ENCODE results near the gene MYCBPAP.

The MYCBPAP gene

DNA sequence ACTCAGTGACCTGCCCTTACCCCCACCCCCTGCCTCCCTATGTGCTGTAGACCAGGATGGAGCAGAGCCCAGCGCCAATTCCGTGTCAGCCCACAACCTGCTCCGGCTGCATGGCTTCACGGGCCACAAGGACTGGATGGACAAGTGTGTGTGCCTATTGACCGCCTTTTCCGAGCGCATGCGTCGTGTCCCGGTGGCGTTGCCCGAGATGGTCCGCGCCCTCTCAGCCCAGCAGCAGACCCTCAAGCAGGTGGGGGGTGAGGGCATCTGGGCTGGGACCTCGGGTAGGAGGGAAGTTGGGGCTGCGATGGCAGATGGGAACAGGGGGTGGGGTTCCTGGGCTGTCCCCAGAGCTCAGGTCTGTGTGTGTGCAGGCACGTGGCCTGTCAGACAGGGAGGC, 46.0 kb downstream of the MYCBPAP start:
- no peak for DNase-seq

DNA sequence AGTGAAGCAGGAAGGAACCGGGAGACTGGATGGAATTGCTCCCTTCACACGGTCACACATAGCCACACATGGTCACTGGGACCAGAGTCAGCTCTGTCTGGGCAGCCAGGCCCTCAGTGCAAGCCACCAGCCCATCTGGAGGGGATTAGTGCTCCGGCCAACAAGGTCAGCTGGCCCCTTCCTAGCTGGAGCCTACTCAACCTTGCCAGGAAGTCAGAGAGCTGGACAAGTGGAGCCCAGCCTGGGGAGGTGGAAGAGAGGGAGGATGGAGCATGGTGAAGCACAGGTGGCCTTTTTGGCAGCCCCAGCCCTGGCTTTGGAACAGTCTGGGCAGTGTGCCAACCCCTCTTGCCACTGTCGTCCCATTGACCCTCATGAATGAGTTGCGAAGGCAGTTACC, 48.6 kb downstream of the MYCBPAP start:
- DNase-seq, result peak; percentile 74

DNA sequence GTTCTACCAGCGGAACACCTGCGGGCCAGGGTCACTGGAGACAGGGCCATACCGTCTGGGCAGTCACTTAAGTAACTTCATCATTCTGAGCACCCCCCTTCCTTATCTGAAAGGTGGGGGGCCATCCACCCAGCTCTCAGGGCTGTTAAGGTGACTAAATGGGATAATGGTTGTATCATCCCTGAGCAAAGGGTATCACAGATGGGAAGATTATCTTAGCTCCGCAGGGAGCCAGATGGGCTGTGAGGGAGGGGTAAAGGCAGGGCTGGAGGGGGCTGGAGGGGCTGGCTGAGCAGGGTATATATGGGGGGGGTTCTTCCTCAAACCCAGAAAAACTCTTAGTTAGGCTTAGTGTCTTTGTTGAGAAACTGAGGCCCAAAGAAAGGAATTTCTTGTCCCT, 49.4 kb downstream of the MYCBPAP start:
- no peak for DNase-seq

DNA sequence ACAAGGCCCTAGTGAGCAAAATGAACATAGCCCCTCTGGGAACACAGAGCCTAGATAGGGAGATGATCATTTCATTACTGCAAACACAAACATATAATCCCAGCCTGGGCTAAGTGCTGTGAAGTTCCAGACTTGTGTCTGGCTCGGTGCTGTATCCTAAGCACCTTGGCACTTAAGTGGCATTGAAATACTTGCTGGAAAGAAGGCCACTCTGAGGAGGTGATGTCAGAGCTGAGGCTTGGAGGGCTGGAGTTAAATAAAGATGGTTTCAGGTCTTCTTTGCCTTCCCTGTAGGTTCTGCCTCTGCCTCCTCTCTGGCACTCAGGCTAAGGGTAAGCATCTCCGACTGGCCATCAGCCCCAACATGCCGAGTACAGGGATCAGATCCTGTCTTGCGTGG, 49.9 kb downstream of the MYCBPAP start:
- DNase-seq, result peak; percentile 43

DNA sequence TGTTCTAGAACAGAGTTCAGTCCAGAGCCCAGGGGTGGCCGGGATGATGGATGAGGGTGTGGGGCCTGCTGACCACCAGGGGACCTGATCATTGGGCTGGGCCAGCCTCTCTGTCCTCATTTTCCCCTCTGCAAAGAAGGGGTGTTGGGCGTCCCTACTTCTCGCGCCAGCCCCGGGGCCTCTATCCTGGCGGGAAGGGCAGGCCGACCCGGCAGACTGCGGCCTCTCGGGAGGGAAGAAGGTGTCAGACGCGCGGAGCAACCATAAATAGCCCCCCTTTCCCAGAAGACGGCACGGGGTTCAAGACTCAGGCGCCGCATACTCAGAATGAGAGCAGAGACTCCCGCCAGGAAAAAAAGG, 50.3 kb downstream of the MYCBPAP start:
- no peak for DNase-seq

DNA sequence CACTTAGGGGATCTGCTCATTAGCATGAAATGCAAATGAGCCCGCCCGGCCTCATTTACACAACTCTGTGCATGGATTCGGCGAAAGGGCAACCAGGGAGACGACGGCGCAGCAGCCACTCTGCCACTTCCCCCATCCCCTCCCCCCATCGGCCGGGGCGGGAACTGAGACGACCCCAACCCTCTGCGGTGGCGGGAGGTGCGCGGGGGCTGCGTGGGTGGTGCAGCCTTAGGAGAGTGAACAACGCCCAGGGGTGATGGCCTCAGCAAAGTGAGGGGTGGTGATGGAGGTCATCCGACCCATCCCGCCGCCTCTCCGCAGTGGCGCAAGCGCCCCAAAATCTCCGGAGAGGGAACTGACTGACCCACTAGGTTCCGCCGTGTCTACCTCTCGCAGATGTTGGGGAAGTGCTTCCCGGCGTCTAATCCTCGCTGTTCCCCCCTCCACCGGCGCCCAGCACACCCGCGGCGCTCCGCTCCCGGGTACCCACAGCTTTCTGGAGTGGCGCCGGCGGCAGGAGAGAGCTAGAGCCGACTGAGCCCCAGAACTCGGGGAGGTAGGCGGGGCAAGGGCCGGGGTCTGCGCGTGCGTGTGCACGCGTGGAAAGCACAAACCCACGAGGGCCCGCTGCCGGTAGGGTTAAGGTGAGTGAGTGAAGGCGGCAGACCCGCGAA, 50.8 kb downstream of the MYCBPAP start:
- DNase-seq, result peak; percentile 48

DNA sequence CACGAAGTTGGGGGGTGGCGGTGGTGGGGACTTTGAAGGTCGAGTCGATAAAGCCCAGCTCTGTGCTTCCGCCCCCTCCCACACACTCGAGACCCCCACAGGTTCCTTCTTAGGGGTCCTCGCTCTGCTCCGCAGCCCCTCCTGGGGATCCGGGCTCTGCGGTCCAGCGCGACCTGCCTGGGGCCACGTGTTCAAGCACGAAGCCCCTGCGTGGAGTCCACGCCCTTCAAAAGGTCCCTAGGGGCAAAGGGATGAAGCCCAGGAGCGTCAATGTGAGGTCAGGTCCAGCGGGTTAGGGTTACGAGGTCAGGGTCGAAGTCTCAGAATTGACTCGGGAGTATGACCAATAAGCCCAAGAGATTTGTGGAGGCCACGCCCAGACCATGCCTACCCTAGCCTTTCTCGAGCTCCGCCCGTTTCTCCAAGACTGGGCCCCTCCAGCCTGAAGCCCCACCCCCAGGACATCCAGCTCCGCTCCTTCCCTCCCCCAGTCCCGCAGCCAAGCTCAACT, 51.5 kb downstream of the MYCBPAP start:
- DNase-seq, result peak; percentile 86

DNA sequence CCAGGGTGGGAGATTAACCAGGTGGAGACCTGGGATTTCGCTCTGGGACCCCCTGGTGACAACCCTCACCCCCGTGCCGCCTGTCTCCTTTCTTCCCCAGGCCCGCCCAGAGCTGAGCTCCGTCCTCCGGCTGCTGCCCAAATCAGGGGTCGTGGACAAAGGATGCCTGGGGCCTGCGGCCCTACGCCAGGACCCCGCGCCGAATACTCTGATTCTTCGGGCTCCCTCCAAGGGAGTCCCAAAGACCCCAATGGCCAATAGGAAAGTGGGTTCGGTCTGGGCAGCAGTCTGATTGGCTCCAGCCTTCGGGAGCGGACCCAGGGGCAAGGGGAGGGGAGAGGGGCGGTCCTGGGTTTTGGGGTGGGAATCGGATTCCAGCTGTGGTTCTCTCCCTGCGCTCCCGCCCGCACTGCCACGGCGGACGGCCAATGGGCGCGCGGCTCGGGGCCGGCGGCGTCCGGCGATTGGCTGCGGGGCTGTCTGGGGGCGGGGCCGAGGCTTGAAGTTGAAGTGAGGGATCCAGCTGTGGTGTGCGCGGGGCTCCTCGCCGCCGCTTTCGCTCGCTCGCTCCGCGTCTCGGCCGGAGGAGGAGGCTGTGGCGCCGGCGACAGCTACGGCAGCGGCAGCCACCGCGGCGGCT, 52.1 kb downstream of the MYCBPAP start, which contains the start of gene CACNA1G:
TSS of gene CACNA1G (plus strand) at position 531 of the 640 bp plus-strand sequence. CDS start 745 bp downstream, outside the sequence.
- peak; percentile 97 for DNase-seq

DNA sequence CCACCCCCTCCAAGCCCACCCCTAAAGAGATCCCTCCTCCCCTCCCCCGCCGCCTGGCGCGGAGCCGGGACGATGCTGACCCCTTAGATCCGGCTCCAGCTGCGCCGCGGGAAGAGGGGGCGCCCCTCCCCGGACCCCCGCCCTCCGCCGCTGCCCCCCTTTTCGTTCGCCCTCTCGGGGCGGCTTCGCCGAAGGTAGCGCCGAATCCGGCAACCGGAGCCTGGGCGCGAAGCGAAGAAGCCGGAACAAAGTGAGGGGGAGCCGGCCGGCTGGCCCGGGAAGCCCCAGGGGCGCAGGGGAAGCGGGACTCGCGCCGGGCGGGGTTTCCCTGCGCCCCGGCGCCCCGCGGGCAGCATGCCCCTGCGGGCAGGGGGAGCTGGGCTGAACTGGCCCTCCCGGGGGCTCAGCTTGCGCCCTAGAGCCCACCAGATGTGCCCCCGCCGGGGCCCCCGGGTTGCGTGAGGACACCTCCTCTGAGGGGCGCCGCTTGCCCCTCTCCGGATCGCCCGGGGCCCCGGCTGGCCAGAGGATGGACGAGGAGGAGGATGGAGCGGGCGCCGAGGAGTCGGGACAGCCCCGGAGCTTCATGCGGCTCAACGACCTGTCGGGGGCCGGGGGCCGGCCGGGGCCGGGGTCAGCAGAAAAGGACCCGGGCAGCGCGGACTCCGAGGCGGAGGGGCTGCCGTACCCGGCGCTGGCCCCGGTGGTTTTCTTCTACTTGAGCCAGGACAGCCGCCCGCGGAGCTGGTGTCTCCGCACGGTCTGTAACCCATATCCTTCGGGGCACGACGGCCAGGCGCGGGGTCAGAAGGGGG, 52.9 kb downstream of the MYCBPAP start:
- DNase-seq, result peak; percentile 63

DNA sequence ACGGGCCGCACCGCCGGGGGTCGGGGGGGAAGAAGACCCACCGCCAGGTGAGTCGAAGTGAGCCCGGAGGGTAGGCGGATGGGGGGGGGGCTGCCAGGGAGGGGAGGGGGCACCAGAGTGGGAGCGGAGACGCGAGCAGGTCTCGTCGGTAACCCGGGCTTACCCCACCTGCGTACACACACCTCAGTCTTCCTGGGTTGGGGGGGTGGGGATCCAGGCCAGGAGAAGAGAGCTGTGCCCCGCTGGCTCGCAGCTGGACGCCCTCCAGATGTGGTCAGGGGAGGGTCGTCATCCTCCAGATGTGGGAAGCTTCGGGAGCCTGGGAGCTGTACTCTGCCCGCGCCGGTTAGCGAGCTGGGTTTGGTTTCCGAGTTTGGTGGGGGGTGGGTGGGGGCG, 53.5 kb downstream of the MYCBPAP start:
- DNase-seq, result peak; percentile 56

DNA sequence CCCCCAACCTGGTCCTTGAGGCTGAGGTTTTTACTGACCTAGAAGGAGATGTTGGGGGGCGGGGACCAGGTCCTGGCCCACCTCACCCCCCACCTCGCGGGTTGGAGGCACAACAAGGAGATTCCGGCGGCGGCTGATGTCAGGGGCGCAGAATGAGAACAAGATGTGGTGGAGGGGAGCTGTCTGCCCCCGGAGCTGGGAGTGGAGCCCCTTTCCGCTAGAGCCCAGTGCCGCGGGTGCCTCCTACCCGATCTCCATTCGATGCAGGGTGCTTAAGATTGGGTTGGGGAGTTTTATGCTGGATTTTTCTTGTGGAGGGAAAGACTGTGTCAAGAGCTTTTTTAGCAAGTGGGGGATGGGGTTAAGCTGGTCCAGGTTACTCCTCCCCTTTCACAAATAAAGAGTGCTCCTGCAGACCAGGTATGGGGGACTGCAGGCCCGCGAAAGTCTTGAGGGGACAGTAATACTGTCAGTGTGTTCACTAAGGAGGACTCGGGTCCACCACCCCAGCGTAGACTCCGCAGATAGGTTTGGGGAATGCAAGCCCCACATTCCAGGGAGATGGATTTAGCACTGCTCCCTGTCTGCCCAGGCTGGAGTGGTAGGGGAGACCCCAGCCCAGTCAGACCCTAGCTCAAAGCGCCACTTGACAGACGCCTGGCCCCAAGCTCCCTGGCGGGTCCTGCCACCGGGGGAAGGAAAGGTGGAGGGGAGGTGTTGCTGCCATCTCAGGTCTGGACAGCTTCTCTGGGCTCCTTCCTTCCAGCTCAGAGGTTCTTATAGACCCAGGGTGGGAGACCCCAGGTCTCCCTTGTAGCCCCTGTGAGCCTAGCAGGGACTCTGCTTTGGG, 54.2 kb downstream of the MYCBPAP start:
- DNase-seq, result no peak

DNA sequence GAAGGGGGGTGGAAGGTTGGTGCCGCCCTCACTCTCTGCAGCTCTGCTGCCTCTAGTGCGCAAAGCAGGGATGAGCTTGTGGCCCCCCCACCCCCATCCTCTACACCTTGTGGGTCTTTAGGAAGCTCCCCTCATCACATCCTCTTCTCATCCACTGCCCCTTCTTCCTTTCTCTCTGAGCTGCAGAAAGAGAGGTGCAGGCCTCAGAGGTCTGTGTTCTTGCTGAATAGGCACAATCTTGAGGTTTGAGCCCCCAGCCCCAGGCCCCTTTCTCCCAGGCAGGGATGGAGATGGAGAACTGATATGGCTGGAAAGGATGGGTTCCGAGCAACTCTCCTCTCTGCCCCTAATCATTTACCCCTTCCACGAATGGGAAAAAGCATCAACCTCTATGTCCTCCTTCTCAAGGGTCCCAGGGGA, 54.9 kb downstream of the MYCBPAP start:
- DNase-seq, result peak; percentile 38

DNA sequence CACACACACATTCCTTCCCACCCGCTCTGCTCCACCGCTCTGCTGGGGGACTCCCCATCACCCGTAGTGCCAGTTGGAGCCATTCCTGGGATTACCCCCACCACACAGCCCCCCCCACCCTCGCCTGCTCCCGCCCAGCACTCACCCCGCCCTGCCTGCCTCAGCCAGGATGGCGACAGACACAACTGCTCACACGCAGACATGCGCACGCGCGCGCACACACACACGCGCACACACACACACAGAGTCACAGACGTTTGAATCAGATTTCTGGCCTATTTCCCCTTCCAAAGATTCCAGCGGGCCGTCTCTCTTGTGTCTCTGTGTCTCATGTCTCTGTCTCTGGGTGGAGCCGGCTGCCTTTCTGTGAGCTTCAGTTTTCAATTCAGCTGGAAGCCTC, 56.7 kb downstream of the MYCBPAP start:
- DNase-seq, result peak; percentile 53

DNA sequence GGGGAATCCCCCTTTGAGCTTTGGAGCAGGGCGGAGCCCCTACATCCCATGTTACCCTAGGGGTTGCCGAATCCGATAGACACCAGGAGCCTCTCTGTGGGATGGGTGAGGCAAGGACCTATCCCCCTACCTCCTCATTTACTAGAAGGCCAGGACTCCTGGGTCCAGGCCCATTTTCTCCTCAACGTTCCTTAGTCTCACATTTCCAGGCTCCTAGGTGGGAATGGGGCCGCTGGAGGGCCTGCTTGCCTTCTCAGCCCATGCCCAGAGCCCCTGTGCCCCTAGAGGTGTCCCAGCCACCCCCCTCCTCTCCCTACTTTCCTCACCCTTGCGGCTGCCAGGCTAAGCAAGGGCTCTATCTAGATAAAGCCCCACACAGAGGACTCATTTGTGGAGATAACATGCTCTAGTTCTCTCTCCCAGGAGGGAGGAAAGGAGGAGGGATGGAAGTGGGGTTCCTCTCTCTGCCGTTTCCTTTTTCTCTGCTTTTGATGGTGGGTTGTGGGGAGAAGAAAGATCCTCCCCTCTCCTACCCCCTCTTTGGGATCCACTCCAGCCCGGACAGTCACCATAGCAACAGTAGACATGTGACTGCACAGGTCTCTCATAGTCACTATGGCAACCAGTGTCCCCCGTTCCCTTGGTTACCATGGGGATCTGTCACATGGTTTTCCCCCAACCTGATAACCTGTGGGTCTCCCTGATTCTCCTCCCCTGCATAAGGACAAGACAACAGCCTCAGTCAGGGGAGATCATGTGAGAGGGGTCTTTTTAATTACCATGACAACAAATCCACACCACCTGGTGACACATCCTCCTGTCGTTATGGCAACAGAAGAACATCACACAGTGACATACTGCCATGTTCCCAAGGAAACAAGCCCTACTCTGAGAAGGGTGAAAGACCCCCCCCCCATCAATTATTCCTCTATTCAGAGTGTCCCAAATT, 57.4 kb downstream of the MYCBPAP start:
- peak; percentile 94 for DNase-seq

DNA sequence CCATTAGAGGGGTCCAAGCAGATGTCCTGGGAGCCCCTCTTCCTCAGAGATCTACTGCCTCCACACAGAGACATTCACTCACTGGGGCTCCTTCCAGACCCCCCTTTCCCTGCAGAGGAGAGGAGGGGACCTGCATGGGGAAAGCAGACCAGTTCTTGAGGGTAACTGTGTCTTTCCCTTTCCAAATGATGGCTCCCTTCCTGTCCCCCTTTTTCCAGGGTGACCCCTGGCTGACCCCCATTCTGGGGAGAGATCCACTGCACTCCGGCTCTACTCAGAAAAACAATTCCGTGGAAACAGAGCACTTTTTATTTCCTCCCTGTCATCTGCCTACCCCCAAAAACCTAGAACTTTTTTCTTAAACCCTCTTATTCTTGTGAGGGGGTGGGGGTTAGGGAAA, 58.6 kb downstream of the MYCBPAP start:
- DNase-seq, result no peak

DNA sequence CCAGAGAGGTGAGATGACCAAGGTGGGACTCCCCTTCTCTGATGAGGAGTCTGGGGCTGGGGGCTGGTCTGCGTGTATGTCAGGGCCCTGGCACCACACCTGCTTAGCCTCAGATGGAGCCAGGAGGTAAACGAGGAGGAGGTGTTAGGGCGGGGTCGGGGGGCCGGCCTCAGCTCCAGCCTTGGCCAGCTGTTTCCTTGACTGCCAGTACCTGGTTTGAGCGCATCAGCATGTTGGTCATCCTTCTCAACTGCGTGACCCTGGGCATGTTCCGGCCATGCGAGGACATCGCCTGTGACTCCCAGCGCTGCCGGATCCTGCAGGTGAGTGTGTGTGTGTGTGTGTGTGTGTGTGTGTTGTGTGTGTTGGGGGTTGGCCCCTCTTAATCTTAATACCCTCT, 60.4 kb downstream of the MYCBPAP start:
- no peak for DNase-seq

DNA sequence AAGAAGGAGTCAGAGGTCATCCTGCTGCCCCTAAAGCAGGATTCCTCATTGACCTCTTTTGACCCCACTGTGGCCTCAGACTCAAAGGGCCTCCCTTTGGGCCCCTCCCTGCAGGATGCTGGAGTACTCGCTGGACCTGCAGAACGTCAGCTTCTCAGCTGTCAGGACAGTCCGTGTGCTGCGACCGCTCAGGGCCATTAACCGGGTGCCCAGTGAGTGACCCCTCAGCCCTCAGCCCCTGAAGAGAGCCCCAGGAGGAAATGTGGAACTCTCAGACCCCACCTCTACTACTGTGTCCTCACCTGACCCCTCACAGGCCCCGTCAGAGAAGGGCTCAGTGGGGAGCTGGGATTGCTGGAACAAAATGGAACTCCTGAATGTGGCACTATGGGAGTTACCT, 61.4 kb downstream of the MYCBPAP start:
- DNase-seq, result no peak

DNA sequence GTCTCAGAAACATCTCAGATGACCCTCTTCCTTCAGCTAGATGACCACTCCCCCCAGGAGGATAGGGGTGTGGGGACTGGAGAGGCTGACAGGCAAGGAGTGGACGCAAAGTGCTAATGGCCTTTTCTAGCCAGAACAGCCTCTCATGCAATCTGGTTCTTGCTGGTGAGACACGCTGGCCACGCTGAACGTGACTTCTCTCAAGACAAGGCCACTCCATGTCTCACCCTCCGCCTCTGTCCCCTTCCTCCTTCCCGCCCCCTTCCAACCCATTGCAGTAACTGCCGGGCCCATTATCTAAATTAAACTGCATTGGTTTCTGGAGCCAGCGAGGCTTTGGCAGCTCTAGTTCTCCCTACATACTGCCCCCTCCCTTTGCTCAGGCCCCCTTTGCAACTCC, 61.8 kb downstream of the MYCBPAP start:
- no peak for DNase-seq

DNA sequence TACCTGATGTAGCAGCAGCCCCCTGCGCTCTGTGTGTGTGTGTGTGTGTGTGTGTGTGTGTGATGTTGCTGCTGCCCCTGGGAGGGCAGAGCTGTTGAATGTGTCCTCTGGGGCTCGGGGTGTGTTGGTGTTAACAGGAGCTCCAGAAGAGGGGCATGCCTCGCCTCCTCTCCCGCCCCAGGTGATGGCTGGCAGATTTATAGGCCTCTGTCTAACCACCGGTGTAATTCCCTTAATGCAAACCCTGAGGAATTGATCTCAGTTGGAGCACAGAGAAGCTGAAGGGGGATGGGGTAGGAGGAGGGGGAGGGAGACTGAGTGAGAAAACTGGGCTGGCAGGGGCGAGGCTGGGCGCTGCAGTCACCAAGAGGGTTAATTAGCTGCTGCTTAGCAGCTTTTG, 62.3 kb downstream of the MYCBPAP start:
- DNase-seq, result no peak

DNA sequence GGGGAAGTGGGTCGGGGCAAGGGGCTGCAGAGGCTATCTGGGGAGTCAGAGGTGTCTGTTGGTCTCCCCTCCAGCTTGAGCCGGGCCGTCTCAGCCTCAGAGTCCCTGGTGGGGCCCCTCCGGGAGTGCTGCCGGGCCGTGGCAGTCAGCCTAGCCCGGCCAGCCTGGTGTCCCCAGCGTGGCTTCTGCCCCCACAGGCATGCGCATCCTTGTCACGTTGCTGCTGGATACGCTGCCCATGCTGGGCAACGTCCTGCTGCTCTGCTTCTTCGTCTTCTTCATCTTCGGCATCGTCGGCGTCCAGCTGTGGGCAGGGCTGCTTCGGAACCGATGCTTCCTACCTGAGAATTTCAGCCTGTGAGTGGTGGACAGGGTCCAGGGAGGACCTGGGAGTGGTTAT, 63.4 kb downstream of the MYCBPAP start:
- no peak for DNase-seq

DNA sequence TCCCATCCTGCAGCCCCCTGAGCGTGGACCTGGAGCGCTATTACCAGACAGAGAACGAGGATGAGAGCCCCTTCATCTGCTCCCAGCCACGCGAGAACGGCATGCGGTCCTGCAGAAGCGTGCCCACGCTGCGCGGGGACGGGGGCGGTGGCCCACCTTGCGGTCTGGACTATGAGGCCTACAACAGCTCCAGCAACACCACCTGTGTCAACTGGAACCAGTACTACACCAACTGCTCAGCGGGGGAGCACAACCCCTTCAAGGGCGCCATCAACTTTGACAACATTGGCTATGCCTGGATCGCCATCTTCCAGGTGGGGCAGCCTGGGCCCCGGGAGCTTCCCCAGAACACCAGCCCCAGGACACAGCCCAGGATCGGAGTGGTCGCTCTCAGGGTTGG, 64.3 kb downstream of the MYCBPAP start:
- no peak for DNase-seq
